ENCODE data around the gene ASCC2.

The ASCC2 gene

DNA sequence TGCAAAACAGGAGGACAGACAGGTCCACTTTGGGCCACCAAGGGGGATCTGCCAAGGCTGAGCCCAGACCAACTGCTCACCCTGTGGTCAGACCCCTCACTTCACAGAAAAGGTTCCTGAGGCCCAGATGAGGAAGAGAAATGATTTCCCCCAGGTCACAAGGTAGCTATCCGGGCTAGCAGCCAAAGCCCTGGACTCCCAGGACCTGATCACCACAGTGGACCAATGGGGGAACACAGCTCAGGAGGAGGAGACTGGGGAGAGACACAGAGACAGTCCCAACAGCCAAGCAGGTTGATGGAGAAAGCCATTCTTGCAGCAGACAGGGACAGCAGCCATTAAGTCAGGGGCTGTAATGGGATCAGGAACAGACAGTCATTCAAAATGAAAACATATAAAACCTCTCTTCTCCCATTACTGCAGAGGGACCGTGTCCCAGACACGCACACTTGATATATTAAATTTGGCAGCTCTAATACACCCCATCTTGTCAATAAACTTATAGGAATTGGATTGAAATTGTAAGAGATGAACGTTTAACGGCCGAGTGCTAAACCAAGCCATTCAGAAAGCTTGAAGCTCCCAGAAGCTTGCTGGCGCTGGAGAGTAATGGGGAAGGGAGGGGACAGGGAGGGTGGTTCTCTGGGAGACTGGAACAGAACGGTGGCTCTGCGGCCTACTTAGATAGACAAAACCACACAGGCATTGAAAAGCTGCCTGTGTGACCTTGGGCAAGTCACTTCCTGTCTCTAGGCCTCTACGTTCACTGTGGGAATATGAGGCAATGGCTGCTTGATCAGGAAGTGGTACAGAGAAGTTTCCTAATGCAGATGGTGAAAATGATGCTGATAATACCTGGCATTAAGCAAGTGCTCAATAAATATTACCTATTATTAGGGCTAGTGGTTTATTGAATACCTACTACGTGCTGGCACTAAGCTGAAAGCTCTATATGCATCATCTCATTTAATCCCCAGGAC lies 87.2 kb downstream of the ASCC2 start:
- DNase-seq (ENCODE audit: low read depth) = peak; percentile 62
- H3K4me3 ChIP-seq (replicated peaks; ENCODE audit: low read depth, low read length) = no peak overlapping the region
- TF ChIP-seq CTCF (IDR thresholded peaks at IDR 0.05; ENCODE audit: low read length, missing control alignments) = no peak

DNA sequence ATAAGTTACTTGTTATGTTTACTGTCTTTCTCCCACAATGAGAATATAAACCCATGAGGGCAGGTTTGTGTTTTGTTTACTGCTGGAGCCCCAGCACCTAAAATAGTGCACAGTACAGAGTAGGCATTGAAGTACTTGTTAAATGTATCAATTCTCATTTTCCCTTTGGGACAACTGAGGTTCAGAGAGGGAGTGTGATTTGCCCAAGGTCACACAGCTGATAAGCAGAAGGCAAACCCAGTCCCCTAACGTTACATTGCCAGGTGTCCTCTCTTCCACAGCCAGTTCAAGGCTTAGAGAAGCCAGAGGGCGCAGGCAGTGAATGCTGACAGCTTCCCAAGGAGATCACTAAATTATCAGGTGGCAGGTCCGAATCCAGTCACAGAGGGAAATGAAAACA lies 88.0 kb downstream of the ASCC2 start:
- H3K4me3 ChIP-seq (replicated peaks; ENCODE audit: low read depth, low read length) = no peak overlapping the region
- DNase-seq (ENCODE audit: low read depth) = no peak
- TF ChIP-seq CTCF (IDR thresholded peaks at IDR 0.05; ENCODE audit: low read length, missing control alignments) = no peak

DNA sequence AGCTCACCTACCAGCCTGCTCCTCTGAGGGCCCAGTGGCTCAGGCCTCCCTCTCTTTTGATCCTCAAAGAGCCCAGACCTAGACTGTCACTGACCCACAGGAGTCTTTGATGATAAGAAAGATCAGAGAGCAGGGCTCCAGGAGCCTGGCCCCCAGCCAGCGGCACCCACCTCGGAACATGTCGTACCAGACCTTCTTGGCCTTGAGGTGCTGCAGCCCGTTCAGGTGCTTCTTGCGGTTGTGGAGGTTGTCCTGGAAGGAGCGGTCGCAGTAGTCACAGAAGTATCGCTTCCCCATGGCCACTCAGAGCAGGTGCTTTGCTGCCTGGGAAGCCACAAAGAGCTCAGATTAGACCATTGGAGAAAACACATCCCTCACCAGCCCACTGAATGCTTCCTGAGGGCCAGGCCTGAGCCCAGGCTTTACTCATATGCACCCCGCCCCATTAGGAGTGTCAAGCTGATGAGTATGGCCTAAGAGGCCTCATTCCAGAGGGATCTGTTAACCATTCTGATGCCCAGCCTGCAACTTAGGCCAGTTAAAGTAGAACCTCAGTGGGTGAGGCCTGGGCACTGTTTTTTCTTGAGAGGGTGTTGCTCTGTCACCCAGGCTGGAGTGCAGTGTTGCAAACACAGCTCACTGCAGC lies 89.7 kb downstream of the ASCC2 start:
- TF ChIP-seq CTCF (IDR thresholded peaks at IDR 0.05; ENCODE audit: low read length, missing control alignments) = no peak
- H3K4me3 ChIP-seq (replicated peaks; ENCODE audit: low read depth, low read length) = no peak overlapping the region
- DNase-seq (ENCODE audit: low read depth) = no peak

DNA sequence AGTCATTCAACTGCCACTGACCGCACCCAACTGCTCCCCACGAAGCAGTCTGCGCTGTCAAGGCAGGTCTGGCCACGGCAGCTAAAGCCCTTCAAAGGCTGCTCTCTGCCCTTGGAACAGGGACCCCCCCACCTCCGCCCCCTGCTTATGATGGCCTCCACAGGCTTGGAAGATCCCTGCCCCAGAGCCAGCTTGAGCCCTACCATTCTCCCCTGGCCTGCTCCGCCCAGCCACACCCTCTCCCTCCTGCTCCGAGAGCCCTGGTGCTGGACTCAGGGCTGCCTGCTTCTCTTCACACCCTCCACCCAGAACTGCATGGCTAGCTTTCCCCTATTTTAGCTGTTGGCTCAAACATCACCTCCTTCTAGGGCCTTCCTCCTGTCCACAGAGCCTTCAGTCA lies 90.2 kb downstream of the ASCC2 start:
- no peak for DNase-seq (ENCODE audit: low read depth)
- TF ChIP-seq CTCF (IDR thresholded peaks at IDR 0.05; ENCODE audit: low read length, missing control alignments) = no peak
- no peak overlapping the region for H3K4me3 ChIP-seq (replicated peaks; ENCODE audit: low read depth, low read length)

DNA sequence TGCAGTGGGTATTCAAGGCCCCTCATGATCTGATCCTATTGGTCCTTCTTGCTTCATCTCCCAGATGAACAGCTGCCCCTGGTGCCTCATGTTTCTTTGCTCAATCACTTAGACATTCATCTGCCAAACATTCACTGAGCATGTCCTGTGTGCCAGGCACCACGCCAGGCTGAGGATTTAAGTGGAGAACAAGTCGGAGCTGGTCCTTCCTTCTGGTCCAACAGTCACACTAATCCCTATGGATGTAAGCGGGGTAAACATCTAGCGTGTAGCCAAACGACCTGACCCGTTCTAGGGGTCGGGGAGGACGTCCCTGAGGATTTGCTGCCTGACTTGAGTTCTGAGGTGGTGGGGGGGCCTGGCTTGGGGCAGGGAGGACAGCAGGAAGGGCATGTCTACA lies 93.2 kb downstream of the ASCC2 start:
- no peak for TF ChIP-seq CTCF (IDR thresholded peaks at IDR 0.05; ENCODE audit: low read length, missing control alignments)
- DNase-seq (ENCODE audit: low read depth) = peak; percentile 37
- no peak overlapping the region for H3K4me3 ChIP-seq (replicated peaks; ENCODE audit: low read depth, low read length)

DNA sequence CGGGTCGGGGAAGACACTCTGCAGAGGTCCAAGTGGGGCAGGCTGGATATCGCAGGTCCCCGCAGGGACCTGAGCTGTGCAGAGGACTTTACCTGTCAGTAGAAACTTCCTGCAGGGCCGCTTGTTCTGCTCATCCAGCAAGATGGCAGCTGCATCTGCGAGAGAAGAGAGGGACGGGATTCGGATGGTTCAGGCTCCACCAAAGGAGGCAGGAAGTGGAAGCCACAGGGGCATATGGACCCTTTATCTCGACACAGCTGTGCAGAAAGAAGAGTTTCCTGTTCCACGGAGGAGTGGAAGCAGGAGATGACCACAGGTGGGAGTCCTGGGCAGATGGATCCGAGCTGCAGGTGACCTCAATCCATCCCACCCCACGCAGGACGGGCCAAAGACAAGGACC lies 95.7 kb downstream of the ASCC2 start:
- no peak for TF ChIP-seq CTCF (IDR thresholded peaks at IDR 0.05; ENCODE audit: low read length, missing control alignments)
- DNase-seq (ENCODE audit: low read depth) = no peak
- H3K4me3 ChIP-seq (replicated peaks; ENCODE audit: low read depth, low read length) = no peak overlapping the region

Data from fibroblast of pulmonary artery (primary cell).